HG03378 (cell line): ENCODE results near the gene MAP2.

Experiments used
- ATAC-seq: cut with Tn5 transposase; IDR thresholded peaks from one replicate; pipeline ENCODE4 v1.9.1; 2021; ENCODE audit warnings: mild to moderate bottlenecking, moderate library complexity; ENCODE audit not compliant: unreplicated experiment

The MAP2 gene

DNA sequence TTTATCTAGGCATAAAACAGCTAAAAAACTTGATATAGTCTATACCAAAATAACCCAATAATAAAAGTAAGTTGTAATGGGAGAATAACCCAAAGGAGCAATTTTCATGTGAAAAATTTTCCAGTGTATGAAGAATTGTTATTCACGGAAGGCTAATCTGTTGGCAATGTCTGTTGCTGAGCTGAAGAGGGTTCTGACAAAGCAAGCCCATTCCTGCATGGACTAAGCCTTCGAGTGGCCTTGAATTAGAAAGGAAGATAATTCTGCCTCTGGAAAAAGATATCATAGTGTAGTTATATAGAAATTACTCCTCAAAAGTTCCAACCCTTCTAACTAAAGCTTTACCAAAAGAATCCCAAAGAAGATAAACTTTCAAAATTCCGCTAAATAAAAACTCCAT lies 101.5 kb downstream of the MAP2 start:
- no peak for ATAC-seq

DNA sequence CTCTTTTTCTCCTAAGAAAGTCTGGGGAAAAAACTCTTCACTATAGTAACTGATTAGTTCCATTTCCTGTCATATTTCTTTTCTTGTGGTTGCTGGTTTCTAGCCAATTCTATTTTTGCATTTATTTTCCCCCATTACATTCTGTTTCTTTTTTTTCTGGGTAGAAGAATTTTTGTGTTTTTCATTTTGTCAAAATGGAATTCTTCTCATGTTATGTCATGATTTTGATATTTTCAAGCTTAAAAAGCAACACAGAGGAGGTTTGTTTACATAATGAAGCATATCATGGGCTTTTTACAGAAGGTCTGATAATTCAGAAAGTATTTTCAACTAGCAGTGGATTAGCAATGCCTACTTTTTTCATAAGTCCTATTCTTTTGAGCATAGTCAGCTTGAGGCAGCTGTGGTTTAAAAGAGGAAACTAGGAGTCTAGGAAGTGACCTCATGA lies 102.0 kb downstream of the MAP2 start:
- ATAC-seq: peak; percentile 32

DNA sequence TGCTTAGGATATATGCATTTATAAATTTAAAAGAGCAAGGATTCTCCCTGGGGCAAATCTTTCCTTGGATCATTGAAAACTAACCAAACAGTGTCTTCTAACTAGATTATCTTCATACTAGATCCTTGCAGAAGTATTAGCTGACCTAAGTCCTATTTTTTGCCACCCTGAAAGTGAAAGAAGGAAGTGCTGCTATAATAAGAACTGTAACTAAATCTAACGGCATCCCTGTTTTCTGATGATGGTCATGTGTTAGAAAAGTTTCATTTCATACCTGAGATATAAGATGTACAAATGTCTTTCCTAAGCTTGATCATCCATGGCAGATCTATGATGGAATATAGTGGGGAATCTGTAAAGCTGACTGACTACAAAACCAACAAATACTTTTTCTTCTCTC lies 102.7 kb downstream of the MAP2 start:
- peak; percentile 54 for ATAC-seq

DNA sequence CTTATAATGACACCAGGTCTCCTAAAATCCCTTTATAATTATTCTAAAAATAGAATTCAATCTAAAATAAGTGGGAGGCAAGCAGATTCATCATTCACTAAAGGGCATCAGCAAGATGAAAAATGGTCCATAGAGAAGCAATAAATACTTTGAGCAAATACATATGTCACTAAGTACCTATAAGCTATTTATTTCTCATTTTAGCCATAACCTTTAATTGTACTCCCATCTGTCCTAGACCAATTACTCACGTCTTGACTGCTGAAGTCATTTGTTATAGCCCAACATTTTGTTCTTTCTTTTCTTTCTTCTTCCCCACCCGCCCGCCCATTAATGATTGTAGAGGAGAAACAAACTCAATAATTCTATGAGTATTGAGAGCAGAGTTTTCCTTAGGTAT lies 105.7 kb downstream of the MAP2 start:
- no peak for ATAC-seq

DNA sequence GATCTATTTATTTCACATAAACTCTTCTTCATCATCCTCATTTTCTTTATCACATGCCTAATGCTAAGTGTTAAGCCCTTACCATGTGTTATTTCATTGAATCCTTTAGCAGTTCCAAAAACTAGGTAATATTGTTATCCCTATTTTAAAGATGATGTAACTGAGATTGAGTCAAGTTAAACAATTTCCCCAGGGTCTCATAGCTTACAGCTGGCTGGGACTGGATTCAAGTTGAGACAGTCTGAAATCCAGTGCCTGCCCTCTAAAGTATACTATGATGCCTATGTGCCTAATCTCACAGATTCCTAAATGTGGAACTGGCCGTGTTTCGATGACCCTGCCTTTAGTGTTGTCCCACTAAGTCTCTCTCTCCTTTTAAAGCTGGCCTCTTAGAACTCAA lies 108.5 kb downstream of the MAP2 start:
- ATAC-seq: no peak

DNA sequence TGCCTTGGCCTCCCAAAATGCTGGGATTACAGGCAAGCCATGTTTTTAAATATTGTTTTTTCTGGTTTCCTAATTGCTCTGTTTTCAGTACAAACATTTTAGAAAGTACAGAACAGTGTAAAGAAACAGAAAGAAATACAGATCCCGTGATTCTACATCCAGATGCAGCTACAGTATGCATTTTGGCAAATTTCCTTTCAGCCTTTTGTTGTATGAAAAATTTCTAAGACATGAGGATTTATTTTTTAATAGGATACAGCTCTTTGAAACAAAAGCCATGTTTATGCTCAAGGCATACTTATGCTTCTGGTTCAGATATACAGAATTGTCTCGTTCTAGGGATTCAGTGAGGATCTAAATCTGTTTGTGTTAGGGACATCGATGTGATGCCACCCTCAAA lies 109.5 kb downstream of the MAP2 start:
- ATAC-seq: no peak

DNA sequence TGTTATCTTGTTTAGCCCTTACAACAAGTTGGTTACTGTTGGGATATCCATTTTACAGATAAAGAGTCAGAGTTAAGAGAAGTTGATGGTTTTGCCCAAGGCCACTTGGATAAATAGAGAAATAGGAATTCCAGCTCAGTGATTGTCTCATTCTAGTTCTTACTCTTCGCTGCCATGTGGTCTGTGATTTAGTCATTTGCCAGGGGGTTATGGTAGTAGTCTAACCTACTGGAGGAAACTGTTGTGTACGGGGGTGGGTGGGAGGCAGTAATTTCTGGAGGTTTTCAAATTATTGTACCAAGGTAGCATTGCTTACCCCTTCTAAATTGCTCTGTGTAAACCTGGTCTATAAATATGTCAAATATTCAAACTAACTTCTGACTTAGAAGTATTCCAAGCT lies 110.4 kb downstream of the MAP2 start:
- peak; percentile 81 for ATAC-seq

DNA sequence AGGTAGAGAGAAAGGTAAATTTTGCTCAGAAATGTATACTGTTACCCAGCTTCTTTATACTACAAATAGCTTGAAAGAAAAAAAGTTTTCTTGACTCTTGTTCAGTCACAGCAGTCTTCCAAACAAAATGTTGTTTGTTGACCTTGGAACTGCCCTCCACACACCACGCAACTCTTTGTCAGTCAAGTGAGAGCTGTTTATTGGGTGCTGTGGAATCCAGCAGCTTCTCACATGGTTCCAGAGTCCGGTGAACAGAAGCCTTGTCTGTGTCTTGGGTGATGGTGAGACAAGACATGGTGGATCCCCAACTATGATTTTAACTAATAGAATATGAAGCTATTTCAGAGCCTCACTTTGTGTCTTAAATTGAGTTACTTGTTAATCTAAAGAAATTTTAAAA lies 112.5 kb downstream of the MAP2 start:
- ATAC-seq: no peak

DNA sequence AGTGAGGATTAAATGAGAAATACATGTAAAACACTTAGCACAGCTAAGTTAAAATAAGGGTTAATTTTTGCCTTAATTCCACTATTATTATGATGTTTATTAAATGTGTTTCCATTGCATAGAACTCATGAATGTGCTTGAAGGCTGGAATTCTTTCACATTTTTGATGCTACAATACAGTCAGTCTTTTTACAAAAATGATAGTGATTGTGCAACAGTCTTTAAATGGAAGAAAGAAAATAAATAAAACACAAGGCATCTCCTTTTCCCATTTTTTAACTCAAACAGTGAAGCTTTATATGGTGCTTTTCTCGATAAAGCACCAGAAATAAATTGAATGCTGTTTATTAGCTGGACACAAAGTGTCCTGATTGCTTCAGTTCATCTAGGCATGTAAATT lies 123.9 kb downstream of the MAP2 start:
- no peak for ATAC-seq

DNA sequence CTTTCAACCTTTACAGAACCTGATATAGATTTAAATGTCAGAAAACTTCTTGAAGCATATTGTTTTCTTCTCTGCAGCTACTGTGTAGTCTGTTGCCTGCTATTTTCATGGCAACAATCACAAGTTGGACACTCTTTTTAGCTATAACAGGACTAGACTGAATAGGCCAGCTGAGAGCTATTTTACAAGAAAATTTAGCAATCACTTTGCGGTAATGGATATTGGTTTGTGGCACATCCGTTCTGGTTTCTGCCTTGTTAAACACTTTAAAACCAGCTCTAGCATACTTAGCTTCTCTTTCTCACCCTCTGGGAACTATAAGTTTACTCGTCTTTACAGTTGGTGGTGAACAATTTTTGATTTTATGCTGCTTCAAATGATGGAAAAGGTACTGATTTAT lies 125.7 kb downstream of the MAP2 start:
- ATAC-seq: no peak

DNA sequence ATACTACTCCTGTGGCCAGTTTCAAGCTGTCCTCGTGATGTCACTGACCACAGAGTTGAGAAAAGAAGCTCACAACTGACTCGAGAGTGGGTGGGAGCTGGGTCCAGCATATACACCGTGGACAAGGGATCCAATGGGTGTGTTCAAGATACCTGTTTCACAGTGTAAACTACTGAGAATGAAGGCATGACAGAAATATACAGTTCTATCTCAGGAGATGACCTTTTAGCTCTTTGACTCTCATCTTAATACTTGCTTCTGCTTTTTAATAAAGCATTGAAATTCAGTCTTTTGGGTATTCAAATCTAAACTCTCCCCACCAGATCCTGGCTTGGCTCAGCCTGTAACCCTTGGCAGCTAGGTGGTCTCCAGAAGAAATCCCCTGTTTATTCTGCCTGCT lies 130.1 kb downstream of the MAP2 start:
- peak; percentile 32 for ATAC-seq

DNA sequence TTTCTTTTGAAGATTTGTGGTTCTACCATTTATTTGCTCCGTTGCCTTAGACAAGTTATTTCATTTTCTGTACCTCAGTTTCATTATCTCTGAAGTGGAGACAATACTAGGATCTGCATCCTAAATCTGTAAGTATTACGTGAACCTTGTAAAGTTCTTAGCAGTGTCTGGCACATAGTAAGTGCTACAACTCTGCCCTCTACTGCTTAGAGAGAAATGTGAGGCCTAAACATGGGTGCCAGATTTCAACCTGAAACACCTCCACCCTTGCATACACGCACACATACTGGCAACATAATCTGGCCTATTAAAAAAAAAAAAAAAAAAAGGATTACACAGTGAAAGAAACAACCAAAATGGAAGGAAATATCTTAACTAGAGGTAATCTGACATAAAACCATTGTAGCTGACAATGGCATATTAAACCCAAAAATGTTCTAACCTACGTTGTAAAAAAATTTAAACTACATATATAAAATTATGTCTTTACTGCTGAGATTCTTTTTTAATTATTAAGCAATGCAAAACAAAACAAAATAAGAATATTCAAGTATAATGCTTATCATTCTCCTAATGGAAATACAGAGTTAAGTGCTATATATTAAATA lies 132.6 kb downstream of the MAP2 start:
- ATAC-seq: peak; percentile 80

DNA sequence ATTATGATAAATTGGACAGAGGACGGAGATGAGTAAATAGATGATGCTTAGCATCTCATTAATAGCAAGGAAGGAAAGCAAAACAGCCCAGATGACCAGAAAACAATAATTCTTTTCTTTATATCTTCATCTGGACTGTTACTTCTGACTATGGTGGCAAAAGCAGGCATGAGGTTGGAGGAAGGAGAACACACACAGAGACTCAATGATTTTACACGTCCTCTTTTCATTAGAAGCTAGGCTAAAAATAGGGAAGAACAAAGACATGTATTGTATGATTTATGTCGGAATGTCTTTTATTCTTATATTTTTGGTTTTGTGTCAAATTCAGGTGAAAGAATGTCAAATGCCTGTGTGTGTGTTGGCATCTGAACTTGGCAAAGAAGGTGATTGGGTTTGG lies 137.1 kb downstream of the MAP2 start:
- no peak for ATAC-seq

DNA sequence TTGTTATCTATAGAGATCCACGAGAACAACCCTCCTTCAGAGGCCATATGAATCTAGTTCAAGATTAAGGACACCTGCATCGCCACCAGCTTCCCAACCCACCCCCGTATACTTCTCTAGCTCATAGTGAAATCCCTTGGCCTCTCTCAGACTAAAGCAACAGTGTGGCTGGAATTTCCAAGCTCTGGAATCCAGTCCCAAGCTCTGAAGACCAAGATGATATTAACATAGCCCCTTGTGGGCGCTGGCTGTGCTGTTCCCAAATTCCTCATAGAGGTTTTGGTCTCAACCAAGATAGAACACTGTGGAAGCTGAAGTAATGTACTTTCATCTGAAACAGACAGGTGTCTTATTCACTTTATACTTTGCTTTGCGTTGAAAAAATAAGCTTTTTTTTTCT lies 139.6 kb downstream of the MAP2 start:
- no peak for ATAC-seq

DNA sequence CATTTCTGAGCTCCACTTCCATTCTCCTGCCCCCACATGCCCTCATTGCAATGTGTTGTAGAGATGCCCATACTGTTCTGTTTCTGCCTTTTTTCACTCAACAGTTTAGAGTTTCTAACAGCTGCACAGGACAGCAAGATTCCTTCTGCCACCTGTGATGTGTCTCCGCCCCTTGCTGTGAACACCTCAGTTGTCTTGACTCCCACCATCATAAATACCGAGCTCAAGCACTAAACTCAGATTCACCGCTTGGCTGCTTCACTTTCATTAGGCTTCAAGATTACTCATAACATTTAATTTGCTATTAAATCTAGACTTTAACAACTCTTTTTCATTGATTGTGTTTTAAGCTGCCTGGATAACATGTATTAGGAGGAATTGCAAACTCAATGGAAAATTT lies 141.0 kb downstream of the MAP2 start:
- no peak for ATAC-seq

DNA sequence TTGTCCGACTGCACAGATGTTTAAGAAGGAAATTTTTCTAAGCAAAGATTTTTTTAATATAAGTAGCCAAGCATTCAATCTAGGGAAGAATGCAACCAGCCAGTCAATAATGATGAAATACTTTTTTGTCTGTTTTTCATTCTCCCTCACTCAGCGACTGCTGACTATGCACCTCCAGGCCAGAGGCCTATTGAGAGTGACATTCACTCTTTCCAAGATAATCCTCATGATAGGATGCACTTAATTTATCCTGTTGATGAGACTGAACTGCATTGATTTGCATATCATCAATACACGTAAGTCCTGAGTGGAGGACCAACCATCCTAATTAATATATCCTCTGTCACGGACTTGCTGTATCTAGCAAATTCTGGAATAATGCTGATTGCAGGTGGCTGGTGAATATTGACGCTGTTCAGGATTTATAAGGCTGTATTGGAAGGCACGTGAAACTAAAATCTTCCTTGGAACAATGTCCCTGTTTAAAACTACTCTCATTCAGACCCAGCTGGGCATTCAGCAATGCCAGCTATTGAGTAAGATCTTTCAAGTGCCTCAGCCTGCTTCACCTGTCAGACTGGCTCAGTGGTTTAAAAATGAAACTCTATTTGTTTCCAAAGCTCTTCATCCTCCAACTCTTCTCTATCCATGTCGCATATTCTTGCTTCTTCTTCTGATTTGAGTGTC lies 142.2 kb downstream of the MAP2 start:
- no peak for ATAC-seq

DNA sequence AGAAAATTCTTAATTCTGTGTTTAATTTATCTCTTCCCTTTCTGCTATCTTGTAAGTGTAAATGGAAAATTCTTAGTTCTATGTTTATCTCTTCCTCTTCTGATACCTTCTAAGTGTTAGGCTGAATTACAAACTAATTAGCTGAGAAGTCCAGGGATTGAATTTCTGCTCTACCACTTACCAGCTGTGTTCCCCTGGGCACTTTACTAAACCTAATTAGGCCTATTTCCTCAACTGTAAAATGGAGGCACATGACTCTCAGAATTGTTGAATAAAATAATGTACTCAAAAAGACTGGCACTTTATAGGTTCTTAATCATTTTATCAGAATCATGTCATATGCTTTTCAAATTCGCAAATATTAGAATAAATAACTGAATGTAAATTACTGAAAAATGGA lies 146.3 kb downstream of the MAP2 start:
- ATAC-seq: no peak

DNA sequence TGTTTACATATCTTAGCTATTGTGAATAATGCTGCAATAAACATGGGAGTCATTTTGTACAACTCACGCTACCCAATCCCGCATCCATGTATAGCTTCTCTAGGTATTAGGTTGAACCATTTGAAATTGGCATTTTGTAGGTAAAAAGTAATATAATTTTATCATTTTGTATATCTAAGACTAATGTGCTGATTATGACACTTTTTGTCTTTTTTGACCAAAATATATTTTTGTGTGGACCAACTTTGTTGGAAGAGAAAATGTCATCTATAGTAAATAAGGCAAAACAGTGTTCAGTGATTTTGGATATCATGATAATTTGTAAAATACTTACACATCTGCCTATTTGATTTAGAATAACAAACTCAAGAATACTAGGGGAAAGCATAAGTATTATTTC lies 150.7 kb downstream of the MAP2 start:
- no peak for ATAC-seq

DNA sequence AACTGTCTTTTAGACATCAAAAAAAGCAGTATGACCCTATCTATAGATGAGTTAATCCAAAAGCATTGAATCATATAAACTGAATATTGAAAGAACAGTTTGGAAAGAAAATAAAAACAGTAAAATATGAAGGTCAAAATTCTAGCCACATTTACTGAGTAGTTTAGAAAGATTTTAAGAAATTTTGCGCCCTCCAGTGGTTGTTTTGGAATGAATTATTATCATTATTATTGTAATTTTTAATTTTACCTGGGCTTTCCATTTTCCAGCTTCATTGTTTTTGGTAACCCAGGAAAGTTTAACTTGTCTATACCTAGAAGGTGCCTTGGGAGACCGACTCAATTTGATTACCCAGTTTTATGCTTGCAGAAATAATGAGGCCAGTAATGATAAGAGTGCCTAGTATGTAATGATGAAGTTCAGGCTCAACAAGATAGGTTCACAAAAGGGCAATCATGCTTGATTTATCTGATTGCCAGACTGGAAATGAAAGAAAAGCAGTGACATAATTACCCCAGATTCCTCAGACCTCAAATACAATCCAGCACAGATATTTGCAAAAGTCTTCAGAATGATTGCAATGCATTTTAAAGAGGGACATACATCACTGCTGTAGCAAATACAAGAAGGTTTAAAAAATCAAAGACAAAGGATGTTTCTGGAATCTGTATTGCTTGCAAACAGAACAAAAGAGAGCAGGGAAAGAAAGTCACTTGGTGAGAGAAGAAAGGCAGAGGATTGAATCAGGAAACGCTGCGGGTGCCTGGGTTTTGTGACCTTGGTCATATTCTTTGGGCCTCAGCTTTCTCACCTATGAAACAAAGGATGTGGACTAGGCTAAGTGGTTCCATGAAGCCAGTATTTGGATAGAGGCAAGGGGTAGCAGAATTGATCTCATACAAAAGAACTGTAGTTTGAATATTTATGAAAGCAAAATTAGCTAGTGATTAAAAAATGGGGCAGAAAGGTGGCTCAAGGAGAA lies 153.8 kb downstream of the MAP2 start:
- ATAC-seq: no peak

DNA sequence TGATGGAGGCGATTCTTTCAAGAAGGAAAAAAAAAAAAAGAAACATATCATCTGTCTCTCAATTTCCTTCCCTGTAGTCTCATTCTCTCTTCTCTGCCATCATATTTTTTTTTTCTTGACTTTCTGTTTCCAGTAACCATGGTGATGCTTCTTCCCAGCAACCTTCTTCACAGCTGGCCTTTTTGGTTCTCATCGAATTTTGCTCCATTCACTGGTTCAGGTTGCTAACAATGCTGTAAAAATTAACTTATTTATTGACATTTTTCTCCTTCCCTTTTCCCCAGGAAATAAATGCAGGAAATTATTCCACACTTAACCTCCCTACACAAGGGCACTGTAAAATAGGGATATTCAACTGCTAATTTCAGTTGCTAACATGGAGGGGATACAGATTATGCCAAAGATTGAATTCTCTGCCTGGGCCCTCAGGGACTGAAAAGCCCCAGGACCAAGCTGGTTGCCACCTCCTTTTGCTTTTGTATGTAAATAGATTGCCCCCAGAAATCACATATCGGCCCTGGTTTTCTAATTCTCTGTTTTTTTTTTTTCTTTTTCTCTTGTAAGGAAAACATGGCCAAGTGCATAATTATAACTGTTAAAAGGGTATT lies 154.7 kb downstream of the MAP2 start:
- no peak for ATAC-seq

DNA sequence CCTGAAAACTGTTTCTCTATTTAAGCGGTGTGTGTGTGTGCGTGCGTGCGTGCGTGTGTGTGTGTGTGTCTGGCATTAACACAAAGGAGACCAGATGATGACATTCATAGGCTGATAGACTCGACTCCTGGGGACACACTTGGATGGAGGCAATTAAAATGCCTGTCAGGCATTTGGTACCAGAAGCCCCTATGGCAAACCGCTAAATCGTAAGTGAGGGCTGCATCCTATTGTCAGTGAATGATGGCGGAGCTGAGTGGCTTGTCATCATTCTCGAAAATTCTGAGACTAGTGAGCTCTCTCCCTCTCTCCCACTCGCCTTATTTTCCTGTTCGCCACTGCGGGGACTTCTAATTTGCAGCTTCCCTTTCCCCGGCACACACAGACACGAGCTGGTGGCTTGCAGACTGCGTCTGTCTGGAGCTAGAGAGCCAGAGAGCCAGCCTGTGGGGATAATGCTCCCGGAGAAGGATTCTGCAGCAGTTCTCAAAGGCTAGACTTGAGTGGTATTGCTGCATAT lies 155.4 kb downstream of the MAP2 start:
- no peak for ATAC-seq
